Stimulated activated naive CD8-positive, alpha-beta T cell treated with anti-CD3 and anti-CD28 coated beads, Interleukin-15, amount 100 ng/mL, for 72 hours (primary cell): ENCODE measurements around the gene PIGZ.

Source experiments
- ATAC-seq: fragments of 150-1000 bp; cut with Tn5 transposase; 2 replicates; pipeline ENCODE4 v1.10.0; 2021; ENCODE audit warnings: mild to moderate bottlenecking, moderate library complexity
- DNase-seq, 2 donors: peaks; one replicate each; pipeline ENCODE4 v3.0.0; 2021 to 2022
- H3K27ac Mint-ChIP-seq, 2 donors: one replicate each; pipeline ENCODE4 v1.8.0; 2022; ENCODE audit warnings: mild to moderate bottlenecking in 2 of 2, mixed read lengths in 2 of 2, moderate library complexity in 2 of 2
- H3K27me3 Mint-ChIP-seq: one replicate; pipeline ENCODE4 v1.8.0; 2022; ENCODE audit warnings: mixed read lengths
- H3K4me1 Mint-ChIP-seq: one replicate; pipeline ENCODE4 v1.8.0; 2022; ENCODE audit warnings: mild to moderate bottlenecking, mixed read lengths
- H3K4me3 Mint-ChIP-seq, 2 donors: one replicate each; pipeline ENCODE4 v1.8.0; 2022; ENCODE audit warnings: mild to moderate bottlenecking in 2 of 2, mixed read lengths in 2 of 2, moderate library complexity in 1 of 2
- H3K9me3 Mint-ChIP-seq, 2 donors: one replicate each; pipeline ENCODE4 v1.8.0; 2022; ENCODE audit warnings: mixed read lengths in 2 of 2

The PIGZ gene

GRCh38 chr3:196927571-196928453, 40.8 kb downstream of the PIGZ start:
- DNase-seq: no peak
- Mint-ChIP-seq H3K9me3 (no peaks in the 10 kb centered on the region), H3K4me1 (no peaks in the 10 kb centered on the region), H3K4me3 (no peak overlapping the region), H3K27me3 (no peaks in the 10 kb centered on the region), H3K27ac (peak overlapping the region; percentile 10 to 49)
- ATAC-seq: no peak

DNA sequence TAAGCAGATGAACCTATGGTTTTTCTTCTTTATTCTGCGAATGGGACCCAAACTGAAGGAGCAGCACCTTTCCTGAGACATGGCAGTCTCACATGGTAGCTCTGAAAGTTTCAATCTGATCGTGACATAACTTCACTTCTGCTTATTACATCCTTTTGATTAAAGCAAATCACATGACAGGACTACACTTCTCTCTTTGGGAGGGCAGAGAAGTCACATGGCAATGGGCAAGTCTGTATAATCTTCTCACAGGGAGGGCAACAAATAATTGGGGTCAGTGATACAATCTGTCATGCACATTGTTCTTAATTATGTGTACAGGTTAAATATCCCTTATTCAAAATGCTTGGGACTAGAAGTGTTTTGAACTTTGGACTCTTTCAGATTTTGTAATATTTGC, 47.9 kb downstream of the PIGZ start:
- ATAC-seq (no peak), DNase-seq (no peak)
- no peaks in the 10 kb centered on the region for H3K9me3 Mint-ChIP-seq
- no peak overlapping the region for H3K27ac Mint-ChIP-seq
- no peaks in the 10 kb centered on the region for H3K27me3 Mint-ChIP-seq
- no peaks in the 10 kb centered on the region for H3K4me1 Mint-ChIP-seq
- H3K4me3 Mint-ChIP-seq: no peak overlapping the region

- no peaks in the 10 kb centered on the region for H3K27me3 Mint-ChIP-seq
- H3K4me1 Mint-ChIP-seq: no peaks in the 10 kb centered on the region
- H3K9me3 Mint-ChIP-seq: no peaks in the 10 kb centered on the region
- DNase-seq (no peak), ATAC-seq (no peak)
- H3K27ac Mint-ChIP-seq: no peak overlapping the region
- H3K4me3 Mint-ChIP-seq: no peak overlapping the region
Observed at GRCh38 chr3:196918968-196919367, 49.7 kb downstream of the PIGZ start.

DNA sequence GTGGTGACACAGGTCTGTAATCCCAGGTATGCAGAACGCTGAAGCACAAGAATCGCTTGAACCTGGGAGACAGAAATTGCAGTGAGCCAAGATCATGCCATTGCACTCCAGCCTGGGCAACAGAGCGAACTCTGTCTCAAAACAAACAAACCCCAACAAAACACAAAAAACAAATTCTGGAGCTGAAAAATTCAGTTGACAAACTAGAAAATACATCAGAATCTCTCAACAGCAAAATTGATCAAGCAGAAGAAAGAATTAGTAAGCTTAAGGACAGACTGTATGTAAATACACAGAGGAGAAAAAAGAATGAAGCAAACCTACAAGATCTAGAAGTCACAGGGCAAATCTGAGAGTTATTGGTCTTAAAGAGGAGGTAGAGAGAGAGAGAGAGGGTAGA, 51.6 kb downstream of the PIGZ start:
- no peaks in the 10 kb centered on the region for H3K27me3 Mint-ChIP-seq
- no peak for ATAC-seq

GRCh38 chr3:196916221-196916620, 52.4 kb downstream of the PIGZ start:
- H3K4me1 Mint-ChIP-seq: no peaks in the 10 kb centered on the region
- ATAC-seq (no peak), DNase-seq (no peak)
- no peaks in the 10 kb centered on the region for H3K27me3 Mint-ChIP-seq
- H3K27ac Mint-ChIP-seq: no peak overlapping the region
- no peak overlapping the region for H3K4me3 Mint-ChIP-seq
- H3K9me3 Mint-ChIP-seq: no peaks in the 10 kb centered on the region

More for the DNA sequence above, 51.6 kb downstream of the PIGZ start:
- H3K4me1 Mint-ChIP-seq: no peaks in the 10 kb centered on the region
- no peak overlapping the region for H3K27ac Mint-ChIP-seq
- H3K9me3 Mint-ChIP-seq: no peaks in the 10 kb centered on the region
- no peak overlapping the region for H3K4me3 Mint-ChIP-seq
- no peak for DNase-seq

DNA sequence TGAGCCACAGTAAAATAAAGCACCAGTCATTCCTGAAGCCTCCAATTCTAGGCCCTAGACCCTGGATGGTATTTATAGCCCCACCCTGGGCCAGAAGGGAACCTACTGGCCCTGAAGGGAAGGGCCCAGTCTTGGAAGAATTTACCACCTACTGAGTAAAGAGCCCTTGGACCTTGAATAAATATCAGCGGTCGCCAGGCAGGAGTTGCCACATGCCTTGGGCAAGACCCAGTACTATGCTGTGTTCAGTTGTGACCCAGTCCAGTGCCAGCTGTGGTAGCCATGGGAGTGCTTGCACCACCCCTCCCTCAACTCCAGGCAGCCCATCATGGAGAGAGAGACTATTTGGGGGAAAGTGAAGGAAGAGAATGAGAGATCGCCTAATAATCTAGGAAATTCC, 53.3 kb downstream of the PIGZ start:
- H3K4me3 Mint-ChIP-seq: no peak overlapping the region
- ATAC-seq (no peak), DNase-seq (no peak)
- H3K27me3 Mint-ChIP-seq: no peaks in the 10 kb centered on the region
- no peak overlapping the region for H3K27ac Mint-ChIP-seq
- H3K9me3 Mint-ChIP-seq: no peaks in the 10 kb centered on the region
- H3K4me1 Mint-ChIP-seq: no peaks in the 10 kb centered on the region

DNA sequence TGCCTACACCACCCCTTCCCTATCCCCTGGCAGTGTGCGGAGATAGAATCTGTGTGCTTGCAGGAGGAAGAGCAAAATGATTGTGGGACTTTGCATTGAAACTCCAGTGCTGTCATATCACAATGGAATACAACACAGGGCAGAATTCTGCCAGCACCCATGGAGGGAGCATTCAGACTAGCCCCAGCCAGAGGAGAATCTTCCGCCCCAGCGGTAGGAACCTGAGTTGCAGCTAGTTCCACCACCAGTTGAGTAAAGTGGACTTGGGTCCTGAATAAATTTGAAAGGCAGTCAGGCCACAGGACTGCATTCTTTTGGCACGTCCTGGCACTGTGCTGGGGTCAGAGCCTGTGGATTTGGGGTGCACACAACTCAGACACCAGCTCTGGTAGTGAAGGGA, 53.8 kb downstream of the PIGZ start:
- Mint-ChIP-seq H3K4me3 (no peak overlapping the region), H3K4me1 (no peaks in the 10 kb centered on the region), H3K27ac (no peak overlapping the region), H3K9me3 (no peaks in the 10 kb centered on the region), H3K27me3 (no peaks in the 10 kb centered on the region)
- ATAC-seq: no peak
- DNase-seq: no peak

- no peak overlapping the region for H3K27ac Mint-ChIP-seq
- no peak overlapping the region for H3K4me3 Mint-ChIP-seq
- no peak for DNase-seq
- H3K4me1 Mint-ChIP-seq: no peaks in the 10 kb centered on the region
- H3K27me3 Mint-ChIP-seq: no peaks in the 10 kb centered on the region
- no peaks in the 10 kb centered on the region for H3K9me3 Mint-ChIP-seq
- ATAC-seq: no peak
Observed at GRCh38 chr3:196903740-196904139, 64.9 kb downstream of the PIGZ start.

GRCh38 chr3:196902296-196902695, 66.3 kb downstream of the PIGZ start:
- DNase-seq (no peak), ATAC-seq (no peak)
- no peak overlapping the region for H3K4me3 Mint-ChIP-seq
- H3K27ac Mint-ChIP-seq: no peak overlapping the region
- no peaks in the 10 kb centered on the region for H3K9me3 Mint-ChIP-seq
- no peaks in the 10 kb centered on the region for H3K4me1 Mint-ChIP-seq
- H3K27me3 Mint-ChIP-seq: no peaks in the 10 kb centered on the region

DNA sequence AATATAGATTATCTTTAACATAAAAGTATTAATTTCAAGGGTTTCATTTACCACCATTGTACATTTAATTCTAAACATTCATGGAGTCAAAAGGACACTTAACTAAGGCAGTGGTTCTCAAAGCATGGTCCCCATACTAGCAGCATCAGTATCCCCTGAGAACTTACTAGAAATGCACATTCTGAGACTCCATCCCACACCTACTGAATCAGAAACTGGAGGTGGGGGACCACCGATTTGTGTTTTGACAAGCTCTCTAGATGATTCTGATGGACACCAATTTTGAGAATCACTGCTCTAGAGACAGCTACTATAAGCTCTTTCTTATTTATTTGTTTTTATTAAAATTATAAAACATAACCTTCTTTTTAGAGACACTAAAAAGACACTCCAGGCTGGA, 66.9 kb downstream of the PIGZ start:
- Mint-ChIP-seq H3K4me1 (no peaks in the 10 kb centered on the region), H3K27ac (no peak overlapping the region), H3K9me3 (no peaks in the 10 kb centered on the region), H3K4me3 (no peak overlapping the region), H3K27me3 (no peaks in the 10 kb centered on the region)
- ATAC-seq (no peak), DNase-seq (no peak)
